ENCODE data around the gene ZFP36L1.

ZFP36L1 gene

DNA sequence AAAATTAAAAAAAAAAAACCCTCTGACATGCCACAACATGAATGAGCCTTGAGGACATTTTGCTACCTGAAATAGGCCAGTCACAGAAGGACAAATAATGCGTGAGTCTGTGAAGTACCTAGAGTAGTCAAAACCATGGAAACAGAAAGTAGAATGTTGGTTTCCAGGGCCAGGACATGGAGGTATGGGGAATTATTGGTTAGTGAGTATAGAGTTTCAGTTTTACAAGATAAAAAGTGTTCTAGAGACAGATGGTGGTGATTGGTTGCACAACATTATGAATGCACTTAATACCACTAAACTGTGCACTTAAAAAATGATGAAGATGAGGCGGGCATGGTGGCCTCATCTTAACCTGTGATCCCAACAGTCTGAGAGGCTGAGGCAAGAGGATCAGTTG lies 47.6 kb upstream of the ZFP36L1 start:
- no peaks in the 10 kb centered on the region for H3K79me2 ChIP-seq (ENCODE audit: insufficient read depth, low read length)
- H3K4me3 ChIP-seq (ENCODE audit: low read length, poor library complexity, severe bottlenecking): no peak overlapping the region
- no peak overlapping the region for H2AFZ ChIP-seq (ENCODE audit: low read length)
- H3K4me1 ChIP-seq (ENCODE audit: insufficient read depth, low read length, poor library complexity, severe bottlenecking): peaks cover 28% of the 10 kb centered on the region
- H3K27me3 ChIP-seq (ENCODE audit: insufficient read depth, low read length, poor library complexity, severe bottlenecking): no peaks in the 10 kb centered on the region
- no peak overlapping the region for H3K9ac ChIP-seq (ENCODE audit: low read depth, low read length, poor library complexity, severe bottlenecking)
- H3K9me3 ChIP-seq (ENCODE audit: insufficient read depth, low read depth, low read length): peaks cover 29% of the 10 kb centered on the region; the same call in 1 of the 2 replicates
- TF ChIP-seq, protein P1, sequence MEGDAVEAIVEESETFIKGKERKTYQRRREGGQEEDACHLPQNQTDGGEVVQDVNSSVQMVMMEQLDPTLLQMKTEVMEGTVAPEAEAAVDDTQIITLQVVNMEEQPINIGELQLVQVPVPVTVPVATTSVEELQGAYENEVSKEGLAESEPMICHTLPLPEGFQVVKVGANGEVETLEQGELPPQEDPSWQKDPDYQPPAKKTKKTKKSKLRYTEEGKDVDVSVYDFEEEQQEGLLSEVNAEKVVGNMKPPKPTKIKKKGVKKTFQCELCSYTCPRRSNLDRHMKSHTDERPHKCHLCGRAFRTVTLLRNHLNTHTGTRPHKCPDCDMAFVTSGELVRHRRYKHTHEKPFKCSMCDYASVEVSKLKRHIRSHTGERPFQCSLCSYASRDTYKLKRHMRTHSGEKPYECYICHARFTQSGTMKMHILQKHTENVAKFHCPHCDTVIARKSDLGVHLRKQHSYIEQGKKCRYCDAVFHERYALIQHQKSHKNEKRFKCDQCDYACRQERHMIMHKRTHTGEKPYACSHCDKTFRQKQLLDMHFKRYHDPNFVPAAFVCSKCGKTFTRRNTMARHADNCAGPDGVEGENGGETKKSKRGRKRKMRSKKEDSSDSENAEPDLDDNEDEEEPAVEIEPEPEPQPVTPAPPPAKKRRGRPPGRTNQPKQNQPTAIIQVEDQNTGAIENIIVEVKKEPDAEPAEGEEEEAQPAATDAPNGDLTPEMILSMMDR (conservative IDR thresholded peaks at IDR 0.05; ENCODE audit: low read length): no peak
- TF ChIP-seq EZH2phosphoT487 (IDR thresholded peaks at IDR 0.05; ENCODE audit: borderline replicate concordance): no peak
- no peaks in the 10 kb centered on the region for H3K9me2 ChIP-seq (replicated peaks; ENCODE audit: low read depth, low read length)
- H4K20me1 ChIP-seq (ENCODE audit: insufficient read depth, low read length, poor library complexity, severe bottlenecking): no peaks in the 10 kb centered on the region
- no peak overlapping the region for H3K4me2 ChIP-seq (ENCODE audit: low read depth, low read length, poor library complexity, severe bottlenecking)
- H3K36me3 ChIP-seq (ENCODE audit: insufficient read depth, low read length): no peaks in the 10 kb centered on the region
- H3F3A ChIP-seq (ENCODE audit: low read depth): peaks cover 7% of the 10 kb centered on the region; the same call in 1 of the 2 replicates

DNA sequence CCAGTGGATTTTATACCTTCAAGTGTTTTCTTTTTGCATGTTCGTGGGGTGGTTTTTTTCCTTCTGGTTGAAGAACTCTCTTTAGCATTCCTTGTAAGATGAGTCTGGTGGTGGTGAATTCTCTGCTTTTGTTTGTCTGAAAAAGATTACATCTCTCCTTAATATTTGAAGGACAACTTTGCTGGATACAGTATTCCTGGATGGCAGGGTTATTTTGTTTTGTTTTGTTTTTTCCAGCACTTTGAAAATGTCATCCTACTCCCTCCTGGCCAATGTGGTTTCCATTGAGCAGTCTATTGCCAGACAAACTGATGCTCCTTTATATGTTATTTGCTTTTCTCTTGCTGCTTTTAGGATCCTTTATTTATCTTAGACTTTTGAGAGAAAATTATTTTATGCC lies 43.2 kb upstream of the ZFP36L1 start:
- Histone ChIP-seq H2AFZ (ENCODE audit: low read length) (no peak overlapping the region), H3F3A (ENCODE audit: low read depth) (0 out of 2 replicates have a peak, but pooled peaks cover 5% of the 10 kb centered on the region), H3K9me2 (replicated peaks; ENCODE audit: low read depth, low read length) (no peaks in the 10 kb centered on the region), H4K20me1 (ENCODE audit: insufficient read depth, low read length, poor library complexity, severe bottlenecking) (no peaks in the 10 kb centered on the region), H3K4me1 (ENCODE audit: insufficient read depth, low read length, poor library complexity, severe bottlenecking) (peaks cover 2% of the 10 kb centered on the region), H3K36me3 (ENCODE audit: insufficient read depth, low read length) (no peaks in the 10 kb centered on the region), H3K9ac (ENCODE audit: low read depth, low read length, poor library complexity, severe bottlenecking) (no peak overlapping the region), H3K4me2 (ENCODE audit: low read depth, low read length, poor library complexity, severe bottlenecking) (no peak overlapping the region), H3K27me3 (ENCODE audit: insufficient read depth, low read length, poor library complexity, severe bottlenecking) (no peaks in the 10 kb centered on the region), H3K4me3 (ENCODE audit: low read length, poor library complexity, severe bottlenecking) (no peak overlapping the region), H3K9me3 (ENCODE audit: insufficient read depth, low read depth, low read length) (peaks cover 38% of the 10 kb centered on the region; the same call in 1 of the 2 replicates), H3K79me2 (ENCODE audit: insufficient read depth, low read length) (no peaks in the 10 kb centered on the region)
- no peak for TF ChIP-seq EZH2phosphoT487 (IDR thresholded peaks at IDR 0.05; ENCODE audit: borderline replicate concordance)
- TF ChIP-seq, protein P1 (conservative IDR thresholded peaks at IDR 0.05; ENCODE audit: low read length): no peak

DNA sequence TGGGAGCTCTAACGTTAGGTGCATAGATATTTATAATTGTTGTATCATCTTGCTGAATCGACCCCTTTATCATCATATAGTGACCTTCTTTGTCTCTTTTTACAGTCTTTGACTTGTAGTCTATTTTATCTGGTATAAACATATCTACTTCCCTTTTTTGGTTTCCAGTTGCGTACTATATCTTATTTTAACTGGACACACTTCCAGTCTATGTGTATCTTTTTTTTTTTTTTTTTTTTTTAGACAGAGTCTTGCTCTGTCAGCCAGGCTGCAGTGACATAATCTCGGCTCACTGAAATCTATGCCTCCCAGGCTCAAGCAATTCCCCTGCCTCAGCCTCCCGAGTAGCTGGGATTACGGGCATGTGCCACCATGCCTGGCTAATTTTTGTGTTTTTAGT lies 41.9 kb upstream of the ZFP36L1 start:
- Histone ChIP-seq H3K9ac (ENCODE audit: low read depth, low read length, poor library complexity, severe bottlenecking) (no peak overlapping the region), H3F3A (ENCODE audit: low read depth) (0 out of 2 replicates have a peak, but pooled peaks cover 5% of the 10 kb centered on the region), H3K9me3 (ENCODE audit: insufficient read depth, low read depth, low read length) (peaks cover 36% of the 10 kb centered on the region; the same call in 1 of the 2 replicates), H2AFZ (ENCODE audit: low read length) (no peak overlapping the region), H3K4me2 (ENCODE audit: low read depth, low read length, poor library complexity, severe bottlenecking) (no peak overlapping the region), H3K79me2 (ENCODE audit: insufficient read depth, low read length) (no peaks in the 10 kb centered on the region), H3K36me3 (ENCODE audit: insufficient read depth, low read length) (no peaks in the 10 kb centered on the region), H3K27me3 (ENCODE audit: insufficient read depth, low read length, poor library complexity, severe bottlenecking) (no peaks in the 10 kb centered on the region), H3K4me1 (ENCODE audit: insufficient read depth, low read length, poor library complexity, severe bottlenecking) (no peaks in the 10 kb centered on the region), H4K20me1 (ENCODE audit: insufficient read depth, low read length, poor library complexity, severe bottlenecking) (no peaks in the 10 kb centered on the region), H3K9me2 (replicated peaks; ENCODE audit: low read depth, low read length) (no peaks in the 10 kb centered on the region), H3K4me3 (ENCODE audit: low read length, poor library complexity, severe bottlenecking) (no peak overlapping the region)
- TF ChIP-seq EZH2phosphoT487 (IDR thresholded peaks at IDR 0.05; ENCODE audit: borderline replicate concordance): no peak
- TF ChIP-seq, protein P1 (conservative IDR thresholded peaks at IDR 0.05; ENCODE audit: low read length): no peak

Data from Loucy (cell line).